ENCODE data around the gene FGFRL1. TPM values are rescaled to one million over a fixed set of nuclear protein-coding genes. Genes with fewer than 3 reads are reported as not detected.
A peak's percentile ranks its signal among the peaks of the same experiment; 100 is the strongest.

FGFRL1 gene
- total and polyA plus RNA-seq, 2 of the 13 experiments (the other 11 are each of a cell fraction or from before 2014, with no cell fraction given) = 19.1 to 30.6 TPM

GRCh38 chr4:985123-985830 lies 26.1 kb upstream of the FGFRL1 start (continued):
- TF ChIP-seq PRDM4 (CRISPR knock-in tag; IDR thresholded peaks at IDR 0.05; ENCODE audit: borderline replicate concordance) = no peak
- no peak for TF ChIP-seq DDIT3 (CRISPR knock-in tag; IDR thresholded peaks at IDR 0.05)
- no peak for TF ChIP-seq ZNF564 (CRISPR knock-in tag; IDR thresholded peaks at IDR 0.05)
- peak; percentile 63 for TF ChIP-seq YY1 (IDR thresholded peaks at IDR 0.05; ENCODE audit: insufficient read depth, insufficient replicate concordance, low read depth, low read length)
- no peak for TF ChIP-seq HOXA7 (CRISPR knock-in tag; IDR thresholded peaks at IDR 0.05)
- no peak for TF ChIP-seq ZBTB40 (IDR thresholded peaks at IDR 0.05)
- TF ChIP-seq ZBTB40 (CRISPR knock-in tag; IDR thresholded peaks at IDR 0.05) = no peak
- TF ChIP-seq ZBTB1 (CRISPR knock-in tag; IDR thresholded peaks at IDR 0.05; ENCODE audit: borderline replicate concordance) = no peak
- TF ChIP-seq KDM4B (CRISPR knock-in tag; IDR thresholded peaks at IDR 0.05) = no peak
- TF ChIP-seq ATF4 (CRISPR knock-in tag; IDR thresholded peaks at IDR 0.05) = no peak
- no peak for TF ChIP-seq ZSCAN12 (CRISPR knock-in tag; IDR thresholded peaks at IDR 0.05)
- TF ChIP-seq DZIP1 (CRISPR knock-in tag; IDR thresholded peaks at IDR 0.05) = peak; percentile 57; the same call in 1 of the 2 replicates
- no peak for TF ChIP-seq ZNF383 (CRISPR knock-in tag; IDR thresholded peaks at IDR 0.05; ENCODE audit: borderline replicate concordance)

All from HepG2 (cell line).